Stimulated activated naive CD8-positive, alpha-beta T cell treated with anti-CD3 and anti-CD28 coated beads, Interleukin-15, Interleukin-2, amounts not matched to agents 100 ng/mL and 50 ng/mL, for 24 hours (primary cell): ENCODE measurements around the gene ADIPOR1.
"Not testable (repeated sequence)": the region's sequence is repeated elsewhere in the genome, so short reads cannot be mapped to it uniquely, and the experiment has no call there.

Experiments
- H3K27ac Mint-ChIP-seq: one replicate; pipeline ENCODE4 v1.8.0; 2021; ENCODE audit warnings: mild to moderate bottlenecking, mixed read lengths
- H3K27me3 Mint-ChIP-seq: one replicate; pipeline ENCODE4 v1.8.0; 2021; ENCODE audit warnings: mixed read lengths
- H3K36me3 Mint-ChIP-seq: one replicate; pipeline ENCODE4 v1.8.0; 2021; ENCODE audit warnings: low read depth, mixed read lengths
- H3K4me1 Mint-ChIP-seq: one replicate; pipeline ENCODE4 v1.8.0; 2021; ENCODE audit warnings: low read depth, mixed read lengths
- H3K4me3 Mint-ChIP-seq: one replicate; pipeline ENCODE4 v1.8.0; 2021; ENCODE audit warnings: mild to moderate bottlenecking, mixed read lengths
- H3K9me3 Mint-ChIP-seq: one replicate; pipeline ENCODE4 v1.8.0; 2021; ENCODE audit warnings: mixed read lengths

Gene ADIPOR1

GRCh38 chr1:202934755-202935154 is 23.4 kb downstream of the ADIPOR1 start:
- Mint-ChIP-seq H3K4me3 (no peak overlapping the region), H3K27ac (no peak overlapping the region)

GRCh38 chr1:202932476-202932875 is 25.6 kb downstream of the ADIPOR1 start:
- H3K36me3 Mint-ChIP-seq = no peaks in the 10 kb centered on the region
- peaks cover 8% of the 10 kb centered on the region for H3K4me1 Mint-ChIP-seq
- H3K27me3 Mint-ChIP-seq = peaks cover 23% of the 10 kb centered on the region
- no peaks in the 10 kb centered on the region for H3K9me3 Mint-ChIP-seq
- H3K27ac Mint-ChIP-seq = no peak overlapping the region
- no peak overlapping the region for H3K4me3 Mint-ChIP-seq

More at GRCh38 chr1:202934755-202935154, 23.4 kb downstream of the ADIPOR1 start:
- Mint-ChIP-seq H3K36me3 (no peaks in the 10 kb centered on the region), H3K9me3 (no peaks in the 10 kb centered on the region), H3K4me1 (peaks cover 8% of the 10 kb centered on the region), H3K27me3 (peaks cover 18% of the 10 kb centered on the region)

- Mint-ChIP-seq H3K9me3 (no peaks in the 10 kb centered on the region), H3K27ac (peak within 1 kb of the TSS; percentile 90), H3K4me1 (peaks cover 36% of the 10 kb centered on the region), H3K27me3 (peaks cover 5% of the 10 kb centered on the region), H3K4me3 (peak within 1 kb of the TSS; percentile 91), H3K36me3 (peaks cover 20% of the 10 kb centered on the region)
Observed at GRCh38 chr1:202926581-202927491, 31.3 kb downstream of the ADIPOR1 start, which contains the start of gene KLHL12. TSS of gene KLHL12 (minus strand) at chr1:202927234. CDS start at chr1:202925162, 2,072 bp downstream.

DNA sequence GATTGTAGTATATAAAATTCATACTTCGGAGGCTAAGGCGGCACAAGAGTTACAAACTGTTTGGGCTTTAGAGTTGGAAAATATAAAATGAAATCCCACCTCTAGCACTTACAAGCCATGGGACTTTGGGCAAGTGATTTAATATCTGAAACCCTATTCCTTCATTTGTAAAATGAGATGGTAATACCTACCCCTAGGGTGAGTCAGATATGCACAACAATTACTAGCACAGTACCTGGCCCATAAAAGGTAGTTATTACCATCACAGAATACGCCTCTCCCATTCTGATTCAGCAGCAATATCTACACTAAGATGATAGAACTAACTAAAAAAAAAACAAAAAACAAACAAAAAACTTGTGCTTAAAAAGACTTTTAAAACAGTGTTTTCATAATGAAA is 34.6 kb downstream of the ADIPOR1 start:
- Mint-ChIP-seq H3K36me3 (peaks cover 31% of the 10 kb centered on the region), H3K27me3 (no peaks in the 10 kb centered on the region), H3K4me3 (no peak overlapping the region), H3K9me3 (no peaks in the 10 kb centered on the region), H3K4me1 (peaks cover 36% of the 10 kb centered on the region), H3K27ac (no peak overlapping the region)

DNA sequence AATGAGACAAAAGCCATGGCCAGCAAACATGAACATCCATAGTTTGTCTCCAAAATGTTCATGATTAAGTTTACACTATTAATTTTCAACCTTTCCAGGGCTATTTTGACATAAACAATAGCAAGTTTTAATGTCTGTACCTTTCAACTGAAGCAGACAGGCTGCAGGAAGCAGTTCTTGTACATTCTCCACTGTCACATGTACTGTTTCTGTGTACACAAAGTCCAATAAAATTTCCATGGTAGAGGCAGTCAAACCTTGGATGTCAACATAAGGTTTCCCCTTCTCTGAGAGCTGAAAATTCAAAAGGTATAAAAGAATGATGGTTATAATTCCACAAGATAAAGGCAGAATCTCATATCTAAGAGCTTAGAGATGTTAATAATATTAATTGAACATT is 38.5 kb downstream of the ADIPOR1 start:
- Mint-ChIP-seq H3K36me3 (peaks cover 54% of the 10 kb centered on the region), H3K4me1 (peaks cover 17% of the 10 kb centered on the region)

GRCh38 chr1:202915146-202915545 is 43.0 kb downstream of the ADIPOR1 start:
- H3K27me3 Mint-ChIP-seq = no peaks in the 10 kb centered on the region
- H3K4me3 Mint-ChIP-seq = no peak overlapping the region
- peaks cover 6% of the 10 kb centered on the region for H3K4me1 Mint-ChIP-seq
- no peaks in the 10 kb centered on the region for H3K9me3 Mint-ChIP-seq
- peaks cover 70% of the 10 kb centered on the region for H3K36me3 Mint-ChIP-seq
- no peak overlapping the region for H3K27ac Mint-ChIP-seq

More for the DNA sequence above, 38.5 kb downstream of the ADIPOR1 start:
- no peak overlapping the region for H3K4me3 Mint-ChIP-seq
- no peaks in the 10 kb centered on the region for H3K27me3 Mint-ChIP-seq
- H3K9me3 Mint-ChIP-seq = no peaks in the 10 kb centered on the region
- H3K27ac Mint-ChIP-seq = no peak overlapping the region

- not testable (repeated sequence) for H3K9me3 Mint-ChIP-seq, H3K4me1 Mint-ChIP-seq, H3K27me3 Mint-ChIP-seq, H3K4me3 Mint-ChIP-seq
- H3K27ac Mint-ChIP-seq = peak overlapping the region; percentile 31
- peaks cover 60% of the 10 kb centered on the region for H3K36me3 Mint-ChIP-seq
Observed at GRCh38 chr1:202912476-202912875, 45.6 kb downstream of the ADIPOR1 start.

DNA sequence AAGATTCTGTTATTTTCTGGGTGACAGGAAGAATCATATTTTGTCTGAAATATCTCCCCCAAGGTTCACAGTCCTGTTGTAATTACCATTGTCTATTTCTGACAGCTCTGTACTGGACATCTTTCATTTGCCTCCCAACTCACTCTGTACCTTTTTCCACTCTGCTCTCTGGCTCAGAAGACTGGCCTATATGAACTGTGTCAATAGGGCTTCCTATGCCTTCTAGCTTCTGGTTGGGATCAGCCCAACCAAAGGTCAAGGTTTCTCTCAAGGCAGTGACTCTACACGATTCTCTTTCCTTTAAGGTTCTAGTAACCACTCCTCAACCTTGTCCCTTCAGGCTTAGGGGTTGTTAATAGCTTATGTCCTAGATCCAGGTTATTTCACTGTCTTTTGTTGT is 48.6 kb downstream of the ADIPOR1 start:
- peaks cover 6% of the 10 kb centered on the region for H3K4me1 Mint-ChIP-seq
- H3K9me3 Mint-ChIP-seq = no peaks in the 10 kb centered on the region
- peaks cover 52% of the 10 kb centered on the region for H3K36me3 Mint-ChIP-seq
- no peak overlapping the region for H3K4me3 Mint-ChIP-seq
- H3K27ac Mint-ChIP-seq = no peak overlapping the region
- no peaks in the 10 kb centered on the region for H3K27me3 Mint-ChIP-seq

DNA sequence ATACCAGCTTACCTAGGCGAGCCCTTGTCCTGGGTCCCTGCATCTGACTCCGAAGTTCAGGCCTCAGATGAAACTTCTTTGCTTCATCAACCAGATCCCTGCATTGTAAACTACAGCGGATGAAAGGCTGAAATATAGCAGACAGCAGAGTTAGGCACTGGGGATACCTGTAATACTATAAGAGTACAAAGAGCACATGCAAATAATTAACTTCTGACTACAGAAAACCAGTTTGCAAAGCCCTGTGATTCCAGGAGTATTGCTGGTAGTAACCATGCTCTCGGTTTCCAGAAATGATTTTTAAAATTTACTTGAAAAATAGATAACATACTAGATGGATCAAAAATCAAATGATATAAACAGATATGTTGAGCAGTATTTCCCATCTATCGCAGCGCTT is 49.1 kb downstream of the ADIPOR1 start:
- Mint-ChIP-seq H3K4me3 (no peak overlapping the region), H3K36me3 (peaks cover 52% of the 10 kb centered on the region), H3K9me3 (no peaks in the 10 kb centered on the region), H3K27ac (no peak overlapping the region), H3K27me3 (no peaks in the 10 kb centered on the region), H3K4me1 (peaks cover 6% of the 10 kb centered on the region)

DNA sequence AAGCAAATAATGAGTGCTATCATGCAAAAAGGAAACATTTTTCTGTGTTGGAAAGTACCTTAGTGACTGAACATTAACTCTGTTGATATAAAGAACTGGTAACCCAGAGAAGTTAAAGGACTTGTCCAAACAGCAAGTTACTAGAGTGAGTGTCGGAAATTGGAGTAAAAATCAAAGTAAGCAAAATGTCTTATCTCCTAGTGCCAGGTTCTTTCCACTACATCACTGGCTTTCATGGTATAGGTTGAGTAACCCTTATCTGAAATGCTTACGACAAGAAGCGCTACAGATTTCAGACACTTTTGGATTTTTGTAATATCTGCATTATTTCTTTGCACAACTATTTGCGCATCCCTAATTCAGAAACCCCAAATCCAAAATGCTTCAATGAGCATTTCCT is 52.8 kb downstream of the ADIPOR1 start:
- H3K4me1 Mint-ChIP-seq = no peaks in the 10 kb centered on the region

GRCh38 chr1:202903808-202904207 is 54.3 kb downstream of the ADIPOR1 start:
- not testable (repeated sequence) for H3K4me1 Mint-ChIP-seq, H3K27ac Mint-ChIP-seq, H3K9me3 Mint-ChIP-seq, H3K27me3 Mint-ChIP-seq, H3K4me3 Mint-ChIP-seq
- H3K36me3 Mint-ChIP-seq = peaks cover 32% of the 10 kb centered on the region

More for the DNA sequence above, 52.8 kb downstream of the ADIPOR1 start:
- Mint-ChIP-seq H3K36me3 (peaks cover 45% of the 10 kb centered on the region), H3K9me3 (no peaks in the 10 kb centered on the region), H3K27ac (no peak overlapping the region), H3K27me3 (no peaks in the 10 kb centered on the region), H3K4me3 (no peak overlapping the region)

- Mint-ChIP-seq H3K4me1 (no peaks in the 10 kb centered on the region), H3K9me3 (no peaks in the 10 kb centered on the region), H3K4me3 (no peak overlapping the region), H3K27me3 (no peaks in the 10 kb centered on the region), H3K27ac (no peak overlapping the region), H3K36me3 (peaks cover 46% of the 10 kb centered on the region)
Observed at GRCh38 chr1:202901555-202901954, 56.6 kb downstream of the ADIPOR1 start.

- no peak overlapping the region for H3K4me3 Mint-ChIP-seq
- peaks cover 49% of the 10 kb centered on the region for H3K36me3 Mint-ChIP-seq
Observed at GRCh38 chr1:202892501-202892900, 65.6 kb downstream of the ADIPOR1 start.

More at GRCh38 chr1:202892501-202892900, 65.6 kb downstream of the ADIPOR1 start:
- H3K27me3 Mint-ChIP-seq = no peaks in the 10 kb centered on the region
- H3K27ac Mint-ChIP-seq = no peak overlapping the region
- H3K9me3 Mint-ChIP-seq = no peaks in the 10 kb centered on the region
- peaks cover 16% of the 10 kb centered on the region for H3K4me1 Mint-ChIP-seq
